Activated T-cell treated with anti-CD3 and anti-CD28 coated beads, Interleukin-2, amount 50 U/mL, for 72 hours (primary cell): ENCODE results near the gene UHRF1. TPM values are rescaled to one million over a fixed set of nuclear protein-coding genes. Genes with fewer than 3 reads are reported as not detected.

Experiments used
- ATAC-seq, 2 donors: fragments of 150-1000 bp; cut with Tn5 transposase; replicated peaks in 1 of 2; 2 replicates each; pipeline ENCODE4 v1.10.0; 2021; ENCODE audit warnings: moderate library complexity in 2 of 2, mild to moderate bottlenecking in 1 of 2
- DNase-seq, 2 donors: peaks; one replicate each; pipeline ENCODE4 v3.0.0; 2021 to 2022; ENCODE audit warnings: mixed read lengths in 1 of 2
- H3K27ac Mint-ChIP-seq: one replicate; pipeline ENCODE4 v1.8.0; 2022; ENCODE audit warnings: mild to moderate bottlenecking, moderate library complexity, mixed read lengths
- H3K27me3 Mint-ChIP-seq: one replicate; pipeline ENCODE4 v1.8.0; 2022; ENCODE audit warnings: low read depth, mixed read lengths
- H3K36me3 Mint-ChIP-seq, 2 donors: one replicate each; pipeline ENCODE4 v1.8.0; 2022; ENCODE audit warnings: mixed read lengths in 2 of 2, mild to moderate bottlenecking in 1 of 2; ENCODE audit not compliant: insufficient read depth in 2 of 2
- H3K4me1 Mint-ChIP-seq: one replicate; pipeline ENCODE4 v1.8.0; 2022; ENCODE audit warnings: low read depth, mixed read lengths
- H3K4me3 Mint-ChIP-seq, 2 donors: one replicate each; pipeline ENCODE4 v1.8.0; 2022; ENCODE audit warnings: mild to moderate bottlenecking in 2 of 2, mixed read lengths in 2 of 2, moderate library complexity in 2 of 2
- H3K9me3 Mint-ChIP-seq, 2 donors: one replicate each; pipeline ENCODE4 v1.8.0; 2022; ENCODE audit warnings: mixed read lengths in 2 of 2
- total RNA-seq, 2 donors: library from RNA; stranded (reverse); gene quantifications; one replicate each; pipeline ENCODE4 v1.2.3, GENCODE V29; 2022

The UHRF1 gene
- total RNA-seq, 2 donors from 2014 or later, result 76.4 to 110 TPM

- DNase-seq (no peak), ATAC-seq (no peak)
- peaks cover 0 to 13% of the 10 kb centered on the region in 2 donors for H3K36me3 Mint-ChIP-seq
- peak overlapping the region; percentile 69 to 76 for H3K4me3 Mint-ChIP-seq
- no peak overlapping the region for H3K27ac Mint-ChIP-seq
- H3K4me1 Mint-ChIP-seq, result peaks cover 44% of the 10 kb centered on the region
- H3K27me3 Mint-ChIP-seq, result no peaks in the 10 kb centered on the region
- H3K9me3 Mint-ChIP-seq, result no peaks in the 10 kb centered on the region
Observed at GRCh38 chr19:4908781-4909155, 533 bp upstream of the UHRF1 start.

- peaks cover 3 to 24% of the 10 kb centered on the region in 2 donors for H3K36me3 Mint-ChIP-seq
- H3K9me3 Mint-ChIP-seq, result no peaks in the 10 kb centered on the region
- no peaks in the 10 kb centered on the region for H3K27me3 Mint-ChIP-seq
- DNase-seq, result peak; percentile 97
- ATAC-seq, result peak; percentile 82 to 88
- peak overlapping the region; percentile 82 to 90 for H3K4me3 Mint-ChIP-seq
- H3K4me1 Mint-ChIP-seq, result peaks cover 57% of the 10 kb centered on the region
- H3K27ac Mint-ChIP-seq, result no peak overlapping the region
Observed at GRCh38 chr19:4909897-4910593, 744 bp downstream of the UHRF1 start.

- H3K4me1 Mint-ChIP-seq, result peaks cover 64% of the 10 kb centered on the region
- DNase-seq, result peak in 1 of 2 donors; percentile 18
- H3K9me3 Mint-ChIP-seq, result no peaks in the 10 kb centered on the region
- peak overlapping the region; percentile 38 for H3K27ac Mint-ChIP-seq
- ATAC-seq, result no peak
- peaks cover 3 to 30% of the 10 kb centered on the region in 2 donors for H3K36me3 Mint-ChIP-seq
- H3K4me3 Mint-ChIP-seq, result peak overlapping the region; percentile 82 to 90
- H3K27me3 Mint-ChIP-seq, result no peaks in the 10 kb centered on the region
Observed at GRCh38 chr19:4910594-4911281, 1.4 kb downstream of the UHRF1 start.

- Mint-ChIP-seq H3K4me3 (peak overlapping the region; percentile 82 to 90), H3K27me3 (no peaks in the 10 kb centered on the region), H3K36me3 (peaks cover 3 to 34% of the 10 kb centered on the region in 2 donors), H3K9me3 (no peaks in the 10 kb centered on the region), H3K4me1 (peaks cover 70% of the 10 kb centered on the region), H3K27ac (peak overlapping the region; percentile 76)
- ATAC-seq (no peak), DNase-seq (no peak)
Observed at GRCh38 chr19:4911314-4911713, 2.0 kb downstream of the UHRF1 start.

GRCh38 chr19:4911786-4912672 is 2.7 kb downstream of the UHRF1 start:
- peak; percentile 30 to 43 for ATAC-seq
- Mint-ChIP-seq H3K36me3 (peaks cover 6 to 38% of the 10 kb centered on the region in 2 donors), H3K9me3 (no peaks in the 10 kb centered on the region)

GRCh38 chr19:4913996-4914735 is 4.9 kb downstream of the UHRF1 start:
- Mint-ChIP-seq H3K9me3 (no peaks in the 10 kb centered on the region), H3K27me3 (no peaks in the 10 kb centered on the region), H3K27ac (peak overlapping the region; percentile 79), H3K36me3 (peaks cover 6 to 39% of the 10 kb centered on the region in 2 donors), H3K4me1 (peaks cover 69% of the 10 kb centered on the region), H3K4me3 (peak overlapping the region; percentile 90 to 99)
- DNase-seq (peak; percentile 16 to 19), ATAC-seq (no peak)

More at GRCh38 chr19:4911786-4912672, 2.7 kb downstream of the UHRF1 start:
- H3K4me1 Mint-ChIP-seq, result peaks cover 77% of the 10 kb centered on the region
- peak overlapping the region; percentile 76 for H3K27ac Mint-ChIP-seq
- DNase-seq, result peak; percentile 74 to 77
- H3K27me3 Mint-ChIP-seq, result no peaks in the 10 kb centered on the region
- H3K4me3 Mint-ChIP-seq, result peak overlapping the region; percentile 82 to 90

- Mint-ChIP-seq H3K36me3 (peaks cover 6 to 43% of the 10 kb centered on the region in 2 donors), H3K9me3 (no peaks in the 10 kb centered on the region), H3K4me3 (peak overlapping the region; percentile 90 to 99), H3K27me3 (no peaks in the 10 kb centered on the region), H3K27ac (peak overlapping the region; percentile 89), H3K4me1 (peaks cover 69% of the 10 kb centered on the region)
- peak; percentile 73 to 80 for ATAC-seq
- DNase-seq, result peak; percentile 77 to 83
Observed at GRCh38 chr19:4914736-4915501, 5.6 kb downstream of the UHRF1 start.

- Mint-ChIP-seq H3K27me3 (no peaks in the 10 kb centered on the region), H3K4me1 (peaks cover 66% of the 10 kb centered on the region), H3K4me3 (peak overlapping the region; percentile 90 to 99), H3K27ac (peak overlapping the region; percentile 89), H3K9me3 (no peaks in the 10 kb centered on the region), H3K36me3 (peaks cover 10 to 48% of the 10 kb centered on the region in 2 donors)
- peak; percentile 37 to 40 for DNase-seq
- peak in 1 of 2 donors; percentile 19 for ATAC-seq
Observed at GRCh38 chr19:4916292-4917082, 7.2 kb downstream of the UHRF1 start.

GRCh38 chr19:4922530-4923275 is 13.4 kb downstream of the UHRF1 start:
- H3K9me3 Mint-ChIP-seq, result no peaks in the 10 kb centered on the region
- no peak overlapping the region for H3K27ac Mint-ChIP-seq
- ATAC-seq (no peak), DNase-seq (no peak)
- peaks cover 6 to 23% of the 10 kb centered on the region in 2 donors for H3K36me3 Mint-ChIP-seq
- H3K4me3 Mint-ChIP-seq, result no peak overlapping the region
- H3K27me3 Mint-ChIP-seq, result no peaks in the 10 kb centered on the region
- H3K4me1 Mint-ChIP-seq, result peaks cover 13% of the 10 kb centered on the region

- no peak for ATAC-seq
- peaks cover 6 to 21% of the 10 kb centered on the region in 2 donors for H3K36me3 Mint-ChIP-seq
- H3K4me1 Mint-ChIP-seq, result peaks cover 13% of the 10 kb centered on the region
- H3K9me3 Mint-ChIP-seq, result no peaks in the 10 kb centered on the region
- no peaks in the 10 kb centered on the region for H3K27me3 Mint-ChIP-seq
- DNase-seq, result no peak
- H3K4me3 Mint-ChIP-seq, result no peak overlapping the region
- H3K27ac Mint-ChIP-seq, result no peak overlapping the region
Observed at GRCh38 chr19:4923276-4923747, 14.0 kb downstream of the UHRF1 start.

- H3K27me3 Mint-ChIP-seq, result no peaks in the 10 kb centered on the region
- H3K9me3 Mint-ChIP-seq, result no peaks in the 10 kb centered on the region
- no peak overlapping the region for H3K4me3 Mint-ChIP-seq
- H3K36me3 Mint-ChIP-seq, result peaks cover 7 to 24% of the 10 kb centered on the region in 2 donors
- no peak overlapping the region for H3K27ac Mint-ChIP-seq
- ATAC-seq (no peak), DNase-seq (no peak)
- peaks cover 6% of the 10 kb centered on the region for H3K4me1 Mint-ChIP-seq
Observed at GRCh38 chr19:4929186-4929585, 19.9 kb downstream of the UHRF1 start.
